HEK293 (cell line): ENCODE data around the gene PRKAB2.

Source experiments
- CTCF ChIP-seq: fragments of 450-650 bp; formaldehyde crosslinking; IDR thresholded peaks from 2 replicates; pipeline ENCODE4 v1.5.1; 2016; ENCODE audit warnings: missing biosample characterization, missing genetic modification characterization
- GLI4 ChIP-seq: fragments of 450-650 bp; formaldehyde crosslinking; IDR thresholded peaks from 2 replicates; pipeline ENCODE4 v1.5.1; 2016; ENCODE audit warnings: missing biosample characterization, missing genetic modification characterization
- GLIS2 ChIP-seq: fragments of 450-650 bp; formaldehyde crosslinking; IDR thresholded peaks from 2 replicates; pipeline ENCODE4 v1.5.1; 2016; ENCODE audit warnings: missing biosample characterization, missing genetic modification characterization
- HOXA7 ChIP-seq: sonication (generic); formaldehyde crosslinking; IDR thresholded peaks from 2 replicates; pipeline ENCODE4 v1.8.1; 2022; ENCODE audit warnings: missing genetic modification reagents, borderline replicate concordance
- HOXC10 ChIP-seq: sonication (generic); formaldehyde crosslinking; IDR thresholded peaks from 2 replicates; pipeline ENCODE4 v1.8.1; 2023; ENCODE audit warnings: mild to moderate bottlenecking, missing genetic modification reagents
- TCF7L2 ChIP-seq: IDR thresholded peaks from 2 replicates; pipeline ENCODE4 v1.6.1; 2011; ENCODE audit warnings: low read depth, mild to moderate bottlenecking, inconsistent platforms, low read length, moderate library complexity, borderline replicate concordance
- ZBTB7A ChIP-seq: fragments of 450-650 bp; formaldehyde crosslinking; IDR thresholded peaks from 2 replicates; pipeline ENCODE4 v1.5.1; 2016; ENCODE audit warnings: low read depth, missing biosample characterization, missing genetic modification characterization
- ZNF239 ChIP-seq: fragments of 450-650 bp; formaldehyde crosslinking; IDR thresholded peaks from 2 replicates; pipeline ENCODE4 v1.5.1; 2016; ENCODE audit warnings: missing biosample characterization, missing genetic modification characterization
- ZNF280C ChIP-seq: fragments of 450-650 bp; formaldehyde crosslinking; IDR thresholded peaks from 2 replicates; pipeline ENCODE4 v1.5.1; 2016; ENCODE audit warnings: missing biosample characterization, missing genetic modification characterization
- ZNF704 ChIP-seq: fragments of 450-650 bp; formaldehyde crosslinking; IDR thresholded peaks from 2 replicates; pipeline ENCODE4 v1.5.1; 2016; ENCODE audit warnings: missing biosample characterization, missing genetic modification characterization
- ZNF791 ChIP-seq: fragments of 450-650 bp; formaldehyde crosslinking; IDR thresholded peaks from 2 replicates; pipeline ENCODE4 v1.5.1; 2016; ENCODE audit warnings: missing biosample characterization, missing genetic modification characterization
- TF ChIP-seq, protein P1 (sequence below): fragments of 450-650 bp; formaldehyde crosslinking; IDR thresholded peaks from 2 replicates; pipeline ENCODE4 v1.5.1; 2017; ENCODE audit warnings: missing biosample characterization, missing genetic modification characterization
- TF ChIP-seq, protein P2 (sequence below): fragments of 450-650 bp; formaldehyde crosslinking; IDR thresholded peaks from 2 replicates; pipeline ENCODE4 v1.5.1; 2016; ENCODE audit warnings: missing biosample characterization, missing genetic modification characterization, low read depth

DNA sequence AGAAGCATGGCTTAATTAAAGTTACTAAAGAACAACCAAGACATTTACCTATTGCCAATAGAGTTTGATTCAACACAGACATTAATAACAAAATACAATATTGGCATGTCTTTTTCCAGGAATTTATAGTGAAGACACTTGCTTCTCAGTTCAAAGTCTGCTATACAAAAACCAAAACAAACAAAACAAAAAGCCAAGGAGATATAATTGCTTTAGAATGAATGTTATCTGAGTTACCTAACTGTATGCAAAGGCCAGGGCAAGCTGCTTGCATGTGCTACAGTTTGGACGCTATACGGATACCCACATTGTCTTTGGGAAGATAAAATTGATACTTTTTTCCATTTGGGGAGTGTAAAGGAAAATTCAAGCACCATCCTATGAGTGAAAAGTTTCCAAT lies 39.3 kb upstream of the PRKAB2 start:
- TF ChIP-seq ZNF791 (tag by site-specific recombination) (no peak), GLI4 (no peak), CTCF (tag by site-specific recombination) (no peak), HOXA7 (no peak), ZNF704 (tag by site-specific recombination) (no peak), HOXC10 (CRISPR knock-in tag) (no peak), ZNF239 (no peak), GLIS2 (tag by site-specific recombination) (no peak), ZNF280C (no peak), TCF7L2 (no peak), ZBTB7A (tag by site-specific recombination) (no peak)
- TF ChIP-seq, protein P1, sequence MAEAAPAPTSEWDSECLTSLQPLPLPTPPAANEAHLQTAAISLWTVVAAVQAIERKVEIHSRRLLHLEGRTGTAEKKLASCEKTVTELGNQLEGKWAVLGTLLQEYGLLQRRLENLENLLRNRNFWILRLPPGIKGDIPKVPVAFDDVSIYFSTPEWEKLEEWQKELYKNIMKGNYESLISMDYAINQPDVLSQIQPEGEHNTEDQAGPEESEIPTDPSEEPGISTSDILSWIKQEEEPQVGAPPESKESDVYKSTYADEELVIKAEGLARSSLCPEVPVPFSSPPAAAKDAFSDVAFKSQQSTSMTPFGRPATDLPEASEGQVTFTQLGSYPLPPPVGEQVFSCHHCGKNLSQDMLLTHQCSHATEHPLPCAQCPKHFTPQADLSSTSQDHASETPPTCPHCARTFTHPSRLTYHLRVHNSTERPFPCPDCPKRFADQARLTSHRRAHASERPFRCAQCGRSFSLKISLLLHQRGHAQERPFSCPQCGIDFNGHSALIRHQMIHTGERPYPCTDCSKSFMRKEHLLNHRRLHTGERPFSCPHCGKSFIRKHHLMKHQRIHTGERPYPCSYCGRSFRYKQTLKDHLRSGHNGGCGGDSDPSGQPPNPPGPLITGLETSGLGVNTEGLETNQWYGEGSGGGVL: no peak
- TF ChIP-seq, protein P2, sequence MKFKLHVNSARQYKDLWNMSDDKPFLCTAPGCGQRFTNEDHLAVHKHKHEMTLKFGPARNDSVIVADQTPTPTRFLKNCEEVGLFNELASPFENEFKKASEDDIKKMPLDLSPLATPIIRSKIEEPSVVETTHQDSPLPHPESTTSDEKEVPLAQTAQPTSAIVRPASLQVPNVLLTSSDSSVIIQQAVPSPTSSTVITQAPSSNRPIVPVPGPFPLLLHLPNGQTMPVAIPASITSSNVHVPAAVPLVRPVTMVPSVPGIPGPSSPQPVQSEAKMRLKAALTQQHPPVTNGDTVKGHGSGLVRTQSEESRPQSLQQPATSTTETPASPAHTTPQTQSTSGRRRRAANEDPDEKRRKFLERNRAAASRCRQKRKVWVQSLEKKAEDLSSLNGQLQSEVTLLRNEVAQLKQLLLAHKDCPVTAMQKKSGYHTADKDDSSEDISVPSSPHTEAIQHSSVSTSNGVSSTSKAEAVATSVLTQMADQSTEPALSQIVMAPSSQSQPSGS (tag by site-specific recombination): no peak
